ENCODE data around the gene ASCC3. TPM values are rescaled to one million over a fixed set of nuclear protein-coding genes. Genes with fewer than 3 reads are reported as not detected.
A peak's percentile ranks its signal among the peaks of the same experiment; 100 is the strongest.

Gene ASCC3
- total and polyA plus RNA-seq, 2 of the 4 experiments (the other 2 are of a cell fraction) = 25.8 to 104 TPM

DNA sequence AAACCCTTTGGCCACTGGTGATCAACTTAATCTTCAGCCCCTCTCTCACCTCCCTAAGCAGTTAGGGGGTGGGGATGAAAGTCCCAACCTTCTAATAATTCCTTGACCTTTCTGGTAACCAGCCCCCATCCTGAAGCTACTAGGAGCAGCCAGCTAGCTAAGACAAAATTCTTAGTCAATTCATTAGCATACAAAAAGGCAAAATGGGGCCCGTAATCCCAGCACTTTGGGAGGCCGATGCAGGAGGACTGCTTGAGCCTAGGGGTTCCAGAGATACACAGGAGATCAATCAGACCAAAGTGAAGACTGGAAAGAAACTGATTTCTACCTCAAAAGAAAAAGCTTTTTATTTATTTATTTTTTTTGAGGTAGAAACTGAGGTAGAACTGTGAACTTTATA, 1.8 kb downstream of the ASCC3 start:
- DNase-seq = no peak
- Histone ChIP-seq H3K27ac (ENCODE audit: insufficient read depth, low read length) (no peak overlapping the region), H3K56ac (ENCODE audit: extremely low read depth, insufficient read depth, low read length) (no peak overlapping the region), H3K4me3 (ENCODE audit: insufficient read depth, low read depth, low read length) (no peak overlapping the region), H3K18ac (ENCODE audit: low read depth, low read length) (no peak overlapping the region), H3K4me2 (ENCODE audit: low read depth, low read length) (peak overlapping the region; percentile 76), H2BK120ac (ENCODE audit: low read depth, low read length) (no peak overlapping the region), H3K27me3 (ENCODE audit: control insufficient read depth, insufficient read depth, low read length) (no peaks in the 10 kb centered on the region), H2AK5ac (ENCODE audit: low read depth, low read length) (no peak overlapping the region), H2BK5ac (ENCODE audit: low read depth, low read length, poor library complexity, severe bottlenecking) (no peak overlapping the region), H4K5ac (ENCODE audit: low read depth, low read length) (no peak overlapping the region), H3K9me3 (ENCODE audit: control insufficient read depth, insufficient read depth, low read length) (no peaks in the 10 kb centered on the region), H2AFZ (replicated peaks; ENCODE audit: low read length, poor library complexity) (no peak overlapping the region), H2AK9ac (replicated peaks; ENCODE audit: low read depth, low read length, poor library complexity) (no peak overlapping the region), H3K23ac (ENCODE audit: low read depth, low read length) (peak overlapping the region; percentile 40; the same call in 1 of the 2 replicates), H3K4ac (ENCODE audit: low read depth, low read length) (no peak overlapping the region), H3K36me3 (ENCODE audit: control insufficient read depth, insufficient read depth, low read length) (no peaks in the 10 kb centered on the region), H3K9me1 (ENCODE audit: insufficient read depth, low read length) (0 out of 2 replicates have a peak, but pooled peaks cover 2% of the 10 kb centered on the region), H2BK15ac (ENCODE audit: low read depth, low read length) (no peak overlapping the region), H3K9ac (ENCODE audit: low read depth, low read length) (no peak overlapping the region), H2BK20ac (ENCODE audit: low read depth, low read length) (no peak overlapping the region), H4K8ac (ENCODE audit: low read depth in 2 of 2, low read length in 2 of 2) (no peak overlapping the region), H3K79me1 (ENCODE audit: low read depth in 1 of 2, low read length in 2 of 2) (peaks cover 4 to 48% of the 10 kb centered on the region in 2 experiments; a peak in 3 of 4 replicates), H4K91ac (ENCODE audit: insufficient read depth, low read depth, low read length) (no peak overlapping the region), H3K4me1 (ENCODE audit: control insufficient read depth, insufficient read depth, low read length) (peaks cover 14% of the 10 kb centered on the region), H4K20me1 (ENCODE audit: insufficient read depth, low read length) (peaks cover 36% of the 10 kb centered on the region; the same call in 1 of the 2 replicates), H3K14ac (replicated peaks; ENCODE audit: low read depth, low read length) (0 out of 2 replicates have a peak overlapping the region, but pooled peaks have one; percentile 18)
- ATAC-seq (ENCODE audit: low read depth) = no peak
- in situ Hi-C loops (cut with MboI; ENCODE audit: low sequenced_read_pairs) = no loop called here
- TF ChIP-seq BHLHE40 (IDR thresholded peaks at IDR 0.05; ENCODE audit: low read depth, low read length) (no peak), CEBPB (IDR thresholded peaks at IDR 0.05; ENCODE audit: low read depth, low read length) (no peak), SMC3 (IDR thresholded peaks at IDR 0.05; ENCODE audit: low read depth, low read length) (no peak), FOS (IDR thresholded peaks at IDR 0.05; ENCODE audit: low read depth, low read length) (no peak), RCOR1 (IDR thresholded peaks at IDR 0.05; ENCODE audit: insufficient replicate concordance, low read length) (no peak), RAD21 (IDR thresholded peaks at IDR 0.05; ENCODE audit: low read length) (no peak), MAFK (IDR thresholded peaks at IDR 0.05; ENCODE audit: low read depth, low read length) (no peak), MXI1 (IDR thresholded peaks at IDR 0.05; ENCODE audit: borderline replicate concordance, low read depth, low read length) (no peak), CHD1 (IDR thresholded peaks at IDR 0.05; ENCODE audit: low read depth, low read length) (no peak), POLR2A (IDR thresholded peaks at IDR 0.05; ENCODE audit: low read depth, low read length) (no peak), MAZ (IDR thresholded peaks at IDR 0.05; ENCODE audit: borderline replicate concordance, low read depth, low read length) (no peak), NFE2L2 (IDR thresholded peaks at IDR 0.05; ENCODE audit: low read depth, low read length) (no peak), RFX5 (IDR thresholded peaks at IDR 0.05; ENCODE audit: low read depth, low read length) (no peak)
- TF ChIP-seq, protein P1, sequence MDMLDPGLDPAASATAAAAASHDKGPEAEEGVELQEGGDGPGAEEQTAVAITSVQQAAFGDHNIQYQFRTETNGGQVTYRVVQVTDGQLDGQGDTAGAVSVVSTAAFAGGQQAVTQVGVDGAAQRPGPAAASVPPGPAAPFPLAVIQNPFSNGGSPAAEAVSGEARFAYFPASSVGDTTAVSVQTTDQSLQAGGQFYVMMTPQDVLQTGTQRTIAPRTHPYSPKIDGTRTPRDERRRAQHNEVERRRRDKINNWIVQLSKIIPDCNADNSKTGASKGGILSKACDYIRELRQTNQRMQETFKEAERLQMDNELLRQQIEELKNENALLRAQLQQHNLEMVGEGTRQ (IDR thresholded peaks at IDR 0.05; ENCODE audit: low read depth, low read length) = no peak
- TF ChIP-seq, protein P2, sequence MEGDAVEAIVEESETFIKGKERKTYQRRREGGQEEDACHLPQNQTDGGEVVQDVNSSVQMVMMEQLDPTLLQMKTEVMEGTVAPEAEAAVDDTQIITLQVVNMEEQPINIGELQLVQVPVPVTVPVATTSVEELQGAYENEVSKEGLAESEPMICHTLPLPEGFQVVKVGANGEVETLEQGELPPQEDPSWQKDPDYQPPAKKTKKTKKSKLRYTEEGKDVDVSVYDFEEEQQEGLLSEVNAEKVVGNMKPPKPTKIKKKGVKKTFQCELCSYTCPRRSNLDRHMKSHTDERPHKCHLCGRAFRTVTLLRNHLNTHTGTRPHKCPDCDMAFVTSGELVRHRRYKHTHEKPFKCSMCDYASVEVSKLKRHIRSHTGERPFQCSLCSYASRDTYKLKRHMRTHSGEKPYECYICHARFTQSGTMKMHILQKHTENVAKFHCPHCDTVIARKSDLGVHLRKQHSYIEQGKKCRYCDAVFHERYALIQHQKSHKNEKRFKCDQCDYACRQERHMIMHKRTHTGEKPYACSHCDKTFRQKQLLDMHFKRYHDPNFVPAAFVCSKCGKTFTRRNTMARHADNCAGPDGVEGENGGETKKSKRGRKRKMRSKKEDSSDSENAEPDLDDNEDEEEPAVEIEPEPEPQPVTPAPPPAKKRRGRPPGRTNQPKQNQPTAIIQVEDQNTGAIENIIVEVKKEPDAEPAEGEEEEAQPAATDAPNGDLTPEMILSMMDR (conservative IDR thresholded peaks at IDR 0.05; ENCODE audit: low read depth, low read length) = no peak
- TF ChIP-seq, protein P3, sequence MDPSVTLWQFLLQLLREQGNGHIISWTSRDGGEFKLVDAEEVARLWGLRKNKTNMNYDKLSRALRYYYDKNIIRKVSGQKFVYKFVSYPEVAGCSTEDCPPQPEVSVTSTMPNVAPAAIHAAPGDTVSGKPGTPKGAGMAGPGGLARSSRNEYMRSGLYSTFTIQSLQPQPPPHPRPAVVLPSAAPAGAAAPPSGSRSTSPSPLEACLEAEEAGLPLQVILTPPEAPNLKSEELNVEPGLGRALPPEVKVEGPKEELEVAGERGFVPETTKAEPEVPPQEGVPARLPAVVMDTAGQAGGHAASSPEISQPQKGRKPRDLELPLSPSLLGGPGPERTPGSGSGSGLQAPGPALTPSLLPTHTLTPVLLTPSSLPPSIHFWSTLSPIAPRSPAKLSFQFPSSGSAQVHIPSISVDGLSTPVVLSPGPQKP (IDR thresholded peaks at IDR 0.05; ENCODE audit: borderline replicate concordance, low read depth, low read length) = no peak
- CTCF ChIA-PET = interaction anchor here (0.5 kb wide), 1 partner anchor 382 kb away, joined by 3 read pairs; no protein-coding TSS in a partner anchor
- no CpG with 5 or more reads among the region's 2 CpGs for WGBS, 2 experiments (ENCODE audit: extremely low coverage in 2 of 2, insufficient read length in 1 of 2)
- dilution Hi-C loops (cut with HindIII; ENCODE audit: low sequenced_read_pairs, unreplicated experiment) = no loop called here
- POLR2A ChIA-PET (ENCODE audit: unreplicated experiment) = no interaction called here
- intact Hi-C loops (cut with micrococcal nuclease) = no loop called here
- BruUV-seq (replicated peaks) = no TSS peak
